K562 (cell line): ENCODE results near the gene GMDS. TPM values are rescaled to one million over a fixed set of nuclear protein-coding genes. Genes with fewer than 3 reads are reported as not detected.

Experiments used
- ATAC-seq: fragments of 200-7000 bp; cut with Tn5 transposase; 3 replicates; pipeline ENCODE4 v1.9.1; 2020; ENCODE audit warnings: moderate library complexity
- BruUV-seq: library from RNA; stranded (reverse); fragments of 400-500 nt; replicated peaks from 2 replicates; lab custom pipeline; 2021; lab: Mats Ljungman, UMichigan
- CTCF ChIA-PET: fragments of 300-600 bp; formaldehyde crosslinking; extraction: SDS; loops from one replicate; lab custom pipeline; 2021; ENCODE audit warnings: low intra/inter-chr PET ratio; lab: Yijun Ruan, JAX
- POLR2A ChIA-PET: fragments of 300-600, 350-650 bp; sonication (Branson Sonifier 250); formaldehyde crosslinking; extraction: SDS; loops from one replicate; lab custom pipeline; 2021; ENCODE audit warnings: antibody characterized with exemption, inconsistent platforms; lab: Yijun Ruan, JAX
- DNase-seq, 4 experiments: peaks; one replicate each; pipeline versions ENCODE4 v3.0.0 to v3.0.0-alpha.2; 2011 to 2018; ENCODE audit warnings: low spot score in 3 of 4, mixed read lengths in 3 of 4; ENCODE audit errors: extremely low read depth in 1 of 4
- FAIRE-seq: peaks from 2 replicates; lab custom pipeline; 2011; peaks lifted over from hg19 to GRCh38; lab: Jason Lieb, UNC
- H2AFZ ChIP-seq: 2 replicates; pipeline ENCODE4 v1.6.0; 2011; ENCODE audit warnings: low read depth, low read length, control low read depth, inconsistent platforms
- H3K27ac ChIP-seq: fragments of 200-600 bp; 3 replicates; pipeline ENCODE4 v1.8.0; 2011; ENCODE audit warnings: low read depth, mild to moderate bottlenecking, control low read depth, inconsistent platforms, low read length, moderate library complexity, mixed read lengths; ENCODE audit errors: extremely low read depth
- H3K27me3 ChIP-seq, 2 experiments: fragments of 300-600 bp in 1 of 2; 2 replicates in 1 of 2; 3 replicates in 1 of 2; pipeline versions ENCODE4 v1.6.0 to v1.8.0; 2011; ENCODE audit warnings: inconsistent platforms in 2 of 2, low read length in 2 of 2, mild to moderate bottlenecking in 1 of 2, mixed read lengths in 1 of 2, moderate library complexity in 1 of 2; ENCODE audit not compliant: control insufficient read depth in 2 of 2, insufficient read depth in 2 of 2
- H3K36me3 ChIP-seq: fragments of 300-600 bp; 3 replicates; pipeline ENCODE4 v1.8.0; 2011; ENCODE audit warnings: mild to moderate bottlenecking, low read length, inconsistent platforms; ENCODE audit not compliant: control insufficient read depth, insufficient read depth
- H3K4me1 ChIP-seq, 2 experiments: fragments of 200-600 bp in 1 of 2; replicated peaks in 1 of 2; 2 replicates in 1 of 2; 3 replicates in 1 of 2; pipeline versions ENCODE4 v1.5.1 to v1.8.0; 2011; ENCODE audit warnings: inconsistent platforms in 2 of 2, low read length in 2 of 2, mild to moderate bottlenecking in 1 of 2, mixed read lengths in 1 of 2, moderate library complexity in 1 of 2; ENCODE audit not compliant: control insufficient read depth in 2 of 2, insufficient read depth in 2 of 2
- H3K4me2 ChIP-seq: 2 replicates; pipeline ENCODE4 v1.6.1; 2011; ENCODE audit warnings: low read length, control low read depth, inconsistent platforms, mixed read lengths; ENCODE audit not compliant: insufficient read depth
- H3K4me3 ChIP-seq: fragments of 200-600 bp; sonication (generic), shearing (Covaris generic); 2 replicates; pipeline ENCODE4 v1.5.1; 2016; ENCODE audit warnings: control low read depth, inconsistent platforms
- H3K79me2 ChIP-seq: fragments of 200-600 bp; 3 replicates; pipeline ENCODE4 v1.8.0; 2011; ENCODE audit warnings: low read length, inconsistent platforms; ENCODE audit not compliant: control insufficient read depth, insufficient read depth
- H3K9ac ChIP-seq, 2 experiments: 2 replicates each; pipeline versions ENCODE4 v1.6.0 to v1.6.1; 2011; ENCODE audit warnings: low read depth in 2 of 2, low read length in 2 of 2, control low read depth in 1 of 2, inconsistent platforms in 1 of 2, mild to moderate bottlenecking in 1 of 2, mixed read lengths in 1 of 2; ENCODE audit not compliant: insufficient read depth in 1 of 2
- H3K9me1 ChIP-seq: one replicate; pipeline ENCODE4 v1.6.0; 2011; ENCODE audit warnings: inconsistent platforms, mild to moderate bottlenecking, low read length, moderate library complexity; ENCODE audit not compliant: control insufficient read depth, insufficient read depth
- H3K9me3 ChIP-seq: replicated peaks from 2 replicates; pipeline ENCODE4 v1.5.1; 2011; ENCODE audit warnings: low read depth, low read length, inconsistent platforms; ENCODE audit not compliant: control insufficient read depth, insufficient read depth
- H4K20me1 ChIP-seq: replicated peaks from 2 replicates; pipeline ENCODE4 v1.6.1; 2011; ENCODE audit warnings: low read length, inconsistent platforms, mixed read lengths; ENCODE audit not compliant: control insufficient read depth, insufficient read depth
- DACH1 ChIP-seq: fragments of 450-650 bp; IDR thresholded peaks from 2 replicates; pipeline ENCODE4 v1.6.1; 2018; ENCODE audit not compliant: partially characterized antibody
- MBD2 ChIP-seq: sonication (generic); IDR thresholded peaks from 2 replicates; pipeline ENCODE4 v1.6.1; 2016; ENCODE audit warnings: low read depth, borderline replicate concordance
- NEUROD1 ChIP-seq: fragments of 150-350 bp; IDR thresholded peaks from 2 replicates; pipeline ENCODE4 v1.6.1; 2014; ENCODE audit warnings: borderline replicate concordance, low read length, low read depth; ENCODE audit not compliant: partially characterized antibody
- PHF8 ChIP-seq: fragments of 200-600 bp; sonication (generic); IDR thresholded peaks from 2 replicates; pipeline ENCODE4 v1.6.1; 2012; ENCODE audit warnings: mixed run types, mild to moderate bottlenecking, inconsistent platforms, low read length, moderate library complexity, borderline replicate concordance
- POLR2A ChIP-seq: fragments of 450-650 bp; conservative IDR thresholded peaks from 2 replicates; pipeline ENCODE4 v1.6.1; 2016
- RBFOX2 ChIP-seq: fragments of 200-400 bp; formaldehyde crosslinking; IDR thresholded peaks from 2 replicates; pipeline ENCODE4 v1.6.1; 2017; ENCODE audit warnings: low read depth, mild to moderate bottlenecking, low read length, moderate library complexity
- SOX6 ChIP-seq: fragments of 450-650 bp; IDR thresholded peaks from 2 replicates; pipeline ENCODE4 v1.6.1; 2014; ENCODE audit warnings: mild to moderate bottlenecking
- TAF1 ChIP-seq: IDR thresholded peaks from 2 replicates; pipeline ENCODE4 v1.6.1; 2011; ENCODE audit warnings: mild to moderate bottlenecking, low read length, moderate library complexity; ENCODE audit not compliant: insufficient read depth, control insufficient read depth, severe bottlenecking; ENCODE audit errors: extremely low read depth
- TGIF2 ChIP-seq: sonication (generic); formaldehyde crosslinking; IDR thresholded peaks from 2 replicates; pipeline ENCODE4 v1.8.1; 2022; ENCODE audit warnings: mild to moderate bottlenecking, missing genetic modification reagents, moderate library complexity
- ZNF384 ChIP-seq: IDR thresholded peaks from 2 replicates; pipeline ENCODE4 v1.6.1; 2012; ENCODE audit warnings: low read depth, low read length, improper control_type of control experiment
- ZNF699 ChIP-seq: fragments of 250-450 bp; sonication (Bioruptor Pico); IDR thresholded peaks from 2 replicates; pipeline ENCODE4 v1.8.0; 2021; ENCODE audit warnings: mild to moderate bottlenecking, moderate library complexity; ENCODE audit not compliant: insufficient replicate concordance
- WGBS: fragments of 100-300 bp; shearing (Covaris generic); methylation state at CpG from one replicate; pipeline ENCODE4 v1.1.6; 2016; ENCODE audit warnings: low coverage, mixed read lengths; ENCODE audit not compliant: insufficient coverage; ENCODE audit errors: missing lambda C conversion rate; 5-methylcytosine and 5-hydroxymethylcytosine counted together
- in situ Hi-C: fragments of 300-500 bp; cut with MboI; formaldehyde crosslinking; loops from 4 replicates; pipeline ENCODE4 v1.15.0; 2018; ENCODE audit warnings: inconsistent platforms, mixed read lengths
- intact Hi-C: fragments of 100-400 bp; cut with micrococcal nuclease; formaldehyde crosslinking; loops from 2 replicates; pipeline ENCODE4 v1.14.2; 2022
- polyA plus RNA-seq, 8 experiments: library from polyadenylated mRNA; depleted of rRNA in 4 of 8; stranded (reverse) in 5 of 8; unstranded in 3 of 8; fragments of >200 nt; fragmentation: Nextera tagmentation in 2 of 8; fragmentation: Illumina TruSeq in 1 of 8; extraction: Ambion mirVana in 2 of 8; extraction: Trizol in 1 of 8; gene quantifications; 2 replicates each; pipeline versions ENCODE4 v1.2.1 to v1.2.3, GENCODE V29; 2011 to 2014; ENCODE audit warnings: inconsistent platforms in 1 of 8, missing spikeins in 1 of 8
- total RNA-seq, 7 experiments: library from RNA; depleted of rRNA in 6 of 7; stranded (reverse); fragments of >200 nt in 6 of 7; fragmentation: Illumina TruSeq in 2 of 7; extraction: Trizol in 2 of 7; gene quantifications; 2 replicates each; pipeline versions ENCODE4 v1.2.1 to v1.2.3, GENCODE V29; 2011 to 2021; ENCODE audit warnings: low replicate concordance in 1 of 7
- TF ChIP-seq, protein P1 (sequence below): sonication (generic); formaldehyde crosslinking; IDR thresholded peaks from 2 replicates; pipeline ENCODE4 v1.8.0; 2023; ENCODE audit warnings: mild to moderate bottlenecking, missing genetic modification reagents

The GMDS gene
- total and polyA plus RNA-seq, 9 of the 15 experiments (the other 6 are each of a cell fraction or from before 2014, with no cell fraction given) = 0.48 to 31.8 (median 13.4) TPM

DNA sequence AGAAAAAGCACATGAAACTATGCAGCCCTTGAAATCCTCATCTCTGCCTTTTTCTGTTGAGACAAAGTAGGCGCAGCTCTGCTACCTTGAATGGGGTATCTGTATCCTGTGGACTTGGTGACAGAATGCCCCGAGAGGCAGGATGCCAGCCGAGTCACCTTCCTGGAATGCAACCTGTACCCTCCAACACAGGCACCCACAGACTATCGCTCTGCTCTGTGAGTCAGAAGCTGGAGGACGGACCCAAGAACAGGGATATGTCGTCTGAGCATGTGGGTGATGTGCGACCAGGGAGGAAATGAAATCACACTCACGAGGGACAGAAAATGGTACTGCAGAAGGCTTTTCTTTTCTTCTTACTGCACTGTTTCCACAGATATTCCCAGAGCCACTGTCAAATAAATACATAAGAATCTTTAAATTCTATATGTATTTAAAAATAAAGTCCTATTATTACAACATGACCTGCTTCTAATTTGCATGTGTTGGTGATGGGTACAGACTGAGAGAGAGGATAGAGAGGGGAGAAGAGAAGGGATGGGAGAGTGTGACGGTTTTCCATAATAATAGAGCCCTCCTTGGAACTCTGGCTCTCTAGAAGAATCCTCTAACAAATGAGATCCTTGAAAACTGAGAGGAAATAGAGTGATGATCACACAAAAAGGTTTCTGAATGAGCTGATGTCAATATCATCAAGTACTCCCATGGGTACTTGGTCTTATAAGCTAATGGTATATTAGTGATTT is 327.6 kb downstream of the GMDS start:
- no peak overlapping the region for H2AFZ ChIP-seq
- WGBS = 2% methylated on average over 9 of the region's 9 CpGs
- no peaks in the 10 kb centered on the region for H3K9me3 ChIP-seq
- no peak overlapping the region for H3K4me2 ChIP-seq
- no peak for DNase-seq
- BruUV-seq = no TSS peak
- H3K9me1 ChIP-seq = no peaks in the 10 kb centered on the region
- H3K79me2 ChIP-seq = no peaks in the 10 kb centered on the region
- H3K4me1 ChIP-seq = no peaks in the 10 kb centered on the region
- H3K27ac ChIP-seq = no peak overlapping the region
- H3K27me3 ChIP-seq = peaks cover 0 to 15% of the 10 kb centered on the region in 2 experiments; a peak in 1 of 5 replicates
- no peak for FAIRE-seq
- H3K9ac ChIP-seq = no peak overlapping the region
- ChIA-PET POLR2A (no interaction called here), CTCF (no interaction called here)
- no peak for ATAC-seq
- intact Hi-C loops (no loop called here), in situ Hi-C loops (no loop called here)
- TF ChIP-seq, protein P1, sequence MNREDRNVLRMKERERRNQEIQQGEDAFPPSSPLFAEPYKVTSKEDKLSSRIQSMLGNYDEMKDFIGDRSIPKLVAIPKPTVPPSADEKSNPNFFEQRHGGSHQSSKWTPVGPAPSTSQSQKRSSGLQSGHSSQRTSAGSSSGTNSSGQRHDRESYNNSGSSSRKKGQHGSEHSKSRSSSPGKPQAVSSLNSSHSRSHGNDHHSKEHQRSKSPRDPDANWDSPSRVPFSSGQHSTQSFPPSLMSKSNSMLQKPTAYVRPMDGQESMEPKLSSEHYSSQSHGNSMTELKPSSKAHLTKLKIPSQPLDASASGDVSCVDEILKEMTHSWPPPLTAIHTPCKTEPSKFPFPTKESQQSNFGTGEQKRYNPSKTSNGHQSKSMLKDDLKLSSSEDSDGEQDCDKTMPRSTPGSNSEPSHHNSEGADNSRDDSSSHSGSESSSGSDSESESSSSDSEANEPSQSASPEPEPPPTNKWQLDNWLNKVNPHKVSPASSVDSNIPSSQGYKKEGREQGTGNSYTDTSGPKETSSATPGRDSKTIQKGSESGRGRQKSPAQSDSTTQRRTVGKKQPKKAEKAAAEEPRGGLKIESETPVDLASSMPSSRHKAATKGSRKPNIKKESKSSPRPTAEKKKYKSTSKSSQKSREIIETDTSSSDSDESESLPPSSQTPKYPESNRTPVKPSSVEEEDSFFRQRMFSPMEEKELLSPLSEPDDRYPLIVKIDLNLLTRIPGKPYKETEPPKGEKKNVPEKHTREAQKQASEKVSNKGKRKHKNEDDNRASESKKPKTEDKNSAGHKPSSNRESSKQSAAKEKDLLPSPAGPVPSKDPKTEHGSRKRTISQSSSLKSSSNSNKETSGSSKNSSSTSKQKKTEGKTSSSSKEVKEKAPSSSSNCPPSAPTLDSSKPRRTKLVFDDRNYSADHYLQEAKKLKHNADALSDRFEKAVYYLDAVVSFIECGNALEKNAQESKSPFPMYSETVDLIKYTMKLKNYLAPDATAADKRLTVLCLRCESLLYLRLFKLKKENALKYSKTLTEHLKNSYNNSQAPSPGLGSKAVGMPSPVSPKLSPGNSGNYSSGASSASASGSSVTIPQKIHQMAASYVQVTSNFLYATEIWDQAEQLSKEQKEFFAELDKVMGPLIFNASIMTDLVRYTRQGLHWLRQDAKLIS (CRISPR knock-in tag) = no peak
- TF ChIP-seq ZNF384 = no peak
- no peak for TF ChIP-seq ZNF699
- TF ChIP-seq RBFOX2 = no peak
- TF ChIP-seq POLR2A = no peak
- TF ChIP-seq TGIF2 (CRISPR knock-in tag) = no peak
- TF ChIP-seq MBD2 = no peak
- no peak for TF ChIP-seq PHF8
- TF ChIP-seq DACH1 = no peak
- no peak for TF ChIP-seq SOX6
- no peak for TF ChIP-seq NEUROD1
- no peak for TF ChIP-seq TAF1
- H3K36me3 ChIP-seq = no peaks in the 10 kb centered on the region
- H4K20me1 ChIP-seq = no peaks in the 10 kb centered on the region; the same call in 1 of the 2 replicates
- no peak overlapping the region for H3K4me3 ChIP-seq
